Immature natural killer cell (primary cell): Measurements from ENCODE around the gene COL12A1. TPM values are rescaled to one million over a fixed set of nuclear protein-coding genes. Genes with fewer than 3 reads are reported as not detected.

Experiments
- DNase-seq, 3 donors: peaks; one replicate each; pipeline ENCODE4 v3.0.0; 2022; ENCODE audit warnings: mixed read lengths in 1 of 3
- H3K27ac Mint-ChIP-seq, 6 donors: one replicate each; pipeline ENCODE4 v1.8.0; 2020; ENCODE audit warnings: mixed read lengths in 6 of 6, mild to moderate bottlenecking in 5 of 6, inconsistent platforms in 4 of 6, moderate library complexity in 3 of 6
- H3K27me3 Mint-ChIP-seq, 3 donors: one replicate each; pipeline ENCODE4 v1.8.0; 2020 to 2021; ENCODE audit warnings: low read depth in 3 of 3, mild to moderate bottlenecking in 3 of 3, mixed read lengths in 3 of 3, moderate library complexity in 3 of 3, inconsistent platforms in 1 of 3
- H3K36me3 Mint-ChIP-seq, 3 donors: one replicate each; pipeline ENCODE4 v1.8.0; 2020; ENCODE audit warnings: mixed read lengths in 3 of 3, inconsistent platforms in 2 of 3, mild to moderate bottlenecking in 2 of 3
- H3K4me1 Mint-ChIP-seq, 2 donors: one replicate each; pipeline ENCODE4 v1.8.0; 2020; ENCODE audit warnings: inconsistent platforms in 2 of 2, mild to moderate bottlenecking in 2 of 2, mixed read lengths in 2 of 2, moderate library complexity in 1 of 2
- H3K4me3 Mint-ChIP-seq, 5 donors: one replicate each; pipeline ENCODE4 v1.8.0; 2020; ENCODE audit warnings: mild to moderate bottlenecking in 5 of 5, mixed read lengths in 5 of 5, inconsistent platforms in 3 of 5, moderate library complexity in 3 of 5
- H3K9me3 Mint-ChIP-seq, 6 donors: one replicate each; pipeline ENCODE4 v1.8.0; 2020; ENCODE audit warnings: mild to moderate bottlenecking in 6 of 6, mixed read lengths in 6 of 6, inconsistent platforms in 4 of 6, moderate library complexity in 3 of 6
- polyA plus RNA-seq, 3 donors: library from polyadenylated mRNA; unstranded; fragments of 300-500 nt; fragmentation: Illumina TruSeq; gene quantifications; one replicate each; pipeline ENCODE4 v1.2.3, GENCODE V29; 2021

Gene COL12A1
- not detected for polyA plus RNA-seq

DNA sequence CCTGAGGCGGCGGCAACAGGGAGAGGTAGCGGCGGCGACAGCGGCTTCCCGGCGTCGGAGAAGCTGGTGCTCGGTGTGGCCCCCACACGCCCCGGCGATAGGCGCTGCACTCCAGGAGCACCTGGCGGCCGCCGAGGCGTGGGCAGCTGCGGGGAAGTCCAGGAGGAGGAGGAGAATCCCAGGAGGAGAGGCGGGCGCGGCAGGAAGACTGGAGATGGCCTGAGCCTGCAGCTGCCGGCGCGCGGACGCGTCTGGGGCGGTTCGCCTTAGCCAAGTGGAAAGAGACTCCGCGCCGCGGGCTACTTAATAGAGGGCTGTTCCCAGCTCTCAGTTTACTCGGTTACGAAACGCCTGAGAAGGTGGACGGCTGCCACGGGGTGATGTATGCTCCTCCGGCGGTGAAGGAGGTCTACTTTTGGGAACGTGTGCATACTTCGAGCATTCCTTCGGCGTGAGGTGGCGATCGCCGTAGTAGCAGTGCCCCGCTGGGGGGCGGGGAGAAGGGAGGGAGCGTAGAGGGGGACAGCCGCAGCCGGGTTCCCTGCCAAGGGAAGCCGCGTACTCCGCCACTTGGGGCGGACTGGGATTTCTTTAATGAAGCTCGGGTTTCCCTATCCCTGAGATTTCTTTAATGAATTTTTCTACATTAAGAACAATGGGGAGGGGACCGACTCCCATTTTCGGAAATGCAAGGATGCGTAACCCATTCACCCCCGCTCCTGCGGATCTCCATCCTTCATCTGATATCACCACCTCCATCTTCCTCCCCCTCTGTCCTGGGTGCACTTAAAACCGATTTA is at the start of gene COL12A1:
Gene COL12A1, minus strand, starts transcription at position 278 of the 800 bp plus-strand sequence. CDS start 3,261 bp downstream, outside the sequence.
- Mint-ChIP-seq H3K27ac (no peak within 1 kb of the TSS), H3K9me3 (peaks cover 0 to 3% (median 0%) of the 10 kb centered on the region in 6 donors), H3K4me3 (peak within 1 kb of the TSS; percentile 18 to 72 (median 67)), H3K4me1 (peaks cover 42 to 46% of the 10 kb centered on the region in 2 donors), H3K36me3 (no peaks in the 10 kb centered on the region), H3K27me3 (peaks cover 43 to 53% (median 46%) of the 10 kb centered on the region in 3 donors)
- no peak for DNase-seq

DNA sequence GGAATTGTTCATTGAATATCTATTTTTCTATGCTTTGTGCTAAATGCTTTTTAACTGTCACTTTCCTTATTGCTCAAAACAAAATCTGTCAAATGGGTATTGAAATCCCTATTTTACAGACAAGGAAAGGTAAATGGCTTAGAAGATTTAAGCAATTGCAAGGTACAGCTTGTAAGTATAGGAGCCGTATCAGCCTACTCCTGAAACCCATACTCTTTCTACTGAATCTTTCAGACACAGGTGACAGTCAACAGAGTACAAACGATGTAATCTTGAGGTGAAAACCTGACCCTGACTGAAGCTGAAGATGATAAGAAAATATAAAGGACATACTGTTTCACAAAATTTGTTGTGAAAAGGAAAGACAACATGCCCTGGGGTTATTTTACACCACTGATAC is 44.7 kb upstream of the COL12A1 start:
- H3K4me3 Mint-ChIP-seq, result no peak overlapping the region

DNA sequence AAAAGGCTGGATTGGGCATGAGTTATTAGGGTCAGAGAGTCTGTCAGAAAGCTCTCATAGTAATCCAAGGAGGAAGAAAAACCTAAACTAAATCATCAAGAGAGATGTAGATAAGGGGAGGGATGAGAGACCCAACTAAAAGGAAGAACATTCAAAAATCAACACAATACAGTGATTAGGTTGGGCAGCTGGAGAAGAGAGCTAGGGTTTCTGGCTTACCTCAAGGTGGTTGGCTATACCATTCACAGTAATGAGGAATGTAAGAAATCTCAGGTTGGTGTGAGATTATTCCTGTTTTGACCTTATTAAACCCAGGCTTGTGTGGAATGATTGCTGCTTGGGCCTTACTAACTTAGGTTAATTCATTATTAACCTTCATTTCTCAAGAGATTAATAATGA is 44.0 kb upstream of the COL12A1 start:
- DNase-seq, result no peak
- H3K4me1 Mint-ChIP-seq, result peaks cover 1 to 2% of the 10 kb centered on the region in 2 donors
- H3K27ac Mint-ChIP-seq, result no peak overlapping the region
- peaks cover 2 to 9% (median 7%) of the 10 kb centered on the region in 3 donors for H3K27me3 Mint-ChIP-seq
- peaks cover 3 to 7% (median 5%) of the 10 kb centered on the region in 3 donors for H3K36me3 Mint-ChIP-seq
- no peak overlapping the region for H3K4me3 Mint-ChIP-seq
- H3K9me3 Mint-ChIP-seq, result no peaks in the 10 kb centered on the region

More for the DNA sequence above, 44.7 kb upstream of the COL12A1 start:
- peaks cover 0 to under 1% of the 10 kb centered on the region in 2 donors for H3K4me1 Mint-ChIP-seq
- no peaks in the 10 kb centered on the region for H3K9me3 Mint-ChIP-seq
- H3K27me3 Mint-ChIP-seq, result peaks cover 2 to 9% (median 6%) of the 10 kb centered on the region in 3 donors
- H3K27ac Mint-ChIP-seq, result no peak overlapping the region
- peaks cover 3 to 8% (median 8%) of the 10 kb centered on the region in 3 donors for H3K36me3 Mint-ChIP-seq
- DNase-seq, result no peak

DNA sequence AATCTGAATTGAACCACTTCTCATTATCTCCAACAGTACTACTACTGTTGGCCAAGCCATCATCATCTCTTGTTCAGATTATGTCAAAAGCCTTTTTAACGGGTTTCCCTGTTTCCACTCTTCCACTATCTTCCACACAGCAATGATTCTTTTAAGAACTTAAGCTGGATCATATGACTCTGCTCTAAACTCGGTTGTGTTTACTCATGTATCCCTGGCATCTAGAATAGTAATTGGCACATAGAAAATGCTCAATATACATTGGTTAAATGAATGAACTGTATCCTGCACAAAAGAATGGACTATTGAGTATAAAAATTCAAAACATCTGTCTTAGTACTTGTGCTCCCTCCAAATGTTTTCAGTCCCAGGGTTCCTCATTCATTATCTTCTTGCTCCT is 40.5 kb upstream of the COL12A1 start:
- H3K4me3 Mint-ChIP-seq, result peak overlapping the region in 2 of 5 donors; percentile 34 to 52
- no peak for DNase-seq
- peak overlapping the region in 1 of 6 donors; percentile 45 for H3K27ac Mint-ChIP-seq
- H3K36me3 Mint-ChIP-seq, result peaks cover 0 to 5% (median 3%) of the 10 kb centered on the region in 3 donors
- no peaks in the 10 kb centered on the region for H3K9me3 Mint-ChIP-seq
- peaks cover 21 to 23% of the 10 kb centered on the region in 2 donors for H3K4me1 Mint-ChIP-seq
- peaks cover 4 to 15% (median 9%) of the 10 kb centered on the region in 3 donors for H3K27me3 Mint-ChIP-seq

DNA sequence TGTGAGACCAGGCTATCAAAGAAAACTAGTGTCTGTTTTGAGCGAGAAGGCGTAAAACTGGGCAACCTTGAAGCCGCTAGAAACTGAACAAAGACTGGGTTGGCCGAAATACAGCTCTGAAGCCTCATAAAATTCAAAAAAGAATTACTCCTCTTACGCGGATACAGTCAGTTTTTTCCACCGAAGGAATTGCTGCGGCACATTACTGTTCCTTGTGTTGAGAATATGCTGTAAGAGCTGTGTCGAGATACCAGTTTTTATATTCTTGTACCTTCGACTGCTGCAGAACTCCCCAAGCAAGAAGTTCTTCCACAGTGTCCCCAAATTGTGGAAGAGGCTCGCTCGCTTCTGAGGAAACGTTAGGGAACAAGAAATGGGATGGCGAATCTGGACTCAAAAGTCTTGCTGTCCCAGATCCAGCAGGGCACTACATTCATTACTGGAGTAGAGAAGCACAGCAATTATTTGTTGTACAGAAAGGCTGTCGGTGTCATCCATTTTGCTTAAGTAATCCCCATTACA is 38.3 kb upstream of the COL12A1 start:
- peaks cover 3 to 15% (median 3%) of the 10 kb centered on the region in 3 donors for H3K36me3 Mint-ChIP-seq
- H3K27me3 Mint-ChIP-seq, result peaks cover 4 to 15% (median 9%) of the 10 kb centered on the region in 3 donors
- no peak for DNase-seq
- no peaks in the 10 kb centered on the region for H3K9me3 Mint-ChIP-seq
- peak overlapping the region; percentile 96 to 100 (median 99) for H3K4me3 Mint-ChIP-seq
- H3K27ac Mint-ChIP-seq, result peak overlapping the region; percentile 93 to 99 (median 98)
- H3K4me1 Mint-ChIP-seq, result peaks cover 28 to 32% of the 10 kb centered on the region in 2 donors

DNA sequence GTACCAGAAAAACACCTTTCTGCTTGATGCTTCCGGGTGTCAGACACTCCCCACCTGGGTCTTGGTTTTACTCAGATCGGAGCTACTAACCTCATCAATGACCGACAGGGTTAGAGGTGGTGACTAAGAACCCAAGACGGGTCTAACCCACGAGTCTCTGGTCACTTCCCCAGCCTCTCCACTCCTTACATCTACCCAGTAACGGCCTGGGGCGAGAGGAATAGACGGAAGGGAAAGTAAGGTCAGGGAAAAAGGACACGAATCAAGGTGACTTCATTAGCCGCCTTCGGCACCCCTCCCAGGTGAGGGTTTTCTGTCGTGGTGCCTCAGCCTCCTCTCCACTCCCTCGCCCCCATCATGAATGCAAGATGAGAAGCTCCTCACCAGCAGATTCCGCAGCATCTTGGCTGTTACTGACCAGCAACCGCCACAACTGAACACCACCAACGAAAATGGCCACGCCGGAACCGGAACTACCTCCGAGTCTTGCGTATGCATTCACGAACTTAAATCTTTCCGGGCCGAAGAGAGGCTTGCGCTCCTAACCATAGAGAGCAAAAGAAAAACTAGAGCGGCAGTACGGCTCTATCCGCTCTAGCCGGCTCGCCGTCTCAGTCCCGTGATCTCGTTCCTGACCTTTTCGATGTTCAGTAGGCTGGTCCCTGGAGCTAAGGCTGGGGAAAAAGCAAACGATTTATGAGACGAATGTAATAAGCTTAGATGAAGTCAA is 37.6 kb upstream of the COL12A1 start, which contains the start of gene COX7A2:
Gene COX7A2, minus strand, starts transcription at position 469 of the 730 bp plus-strand sequence. Its CDS starts 67 bp downstream, at position 402.
- peaks cover 4 to 15% (median 9%) of the 10 kb centered on the region in 3 donors for H3K27me3 Mint-ChIP-seq
- H3K4me3 Mint-ChIP-seq, result peak within 1 kb of the TSS; percentile 96 to 100 (median 99)
- H3K27ac Mint-ChIP-seq, result peak within 1 kb of the TSS; percentile 93 to 99 (median 98)
- peaks cover 28 to 32% of the 10 kb centered on the region in 2 donors for H3K4me1 Mint-ChIP-seq
- peaks cover 3 to 20% (median 3%) of the 10 kb centered on the region in 3 donors for H3K36me3 Mint-ChIP-seq
- DNase-seq, result peak; percentile 84 to 89 (median 86)
- H3K9me3 Mint-ChIP-seq, result no peaks in the 10 kb centered on the region

DNA sequence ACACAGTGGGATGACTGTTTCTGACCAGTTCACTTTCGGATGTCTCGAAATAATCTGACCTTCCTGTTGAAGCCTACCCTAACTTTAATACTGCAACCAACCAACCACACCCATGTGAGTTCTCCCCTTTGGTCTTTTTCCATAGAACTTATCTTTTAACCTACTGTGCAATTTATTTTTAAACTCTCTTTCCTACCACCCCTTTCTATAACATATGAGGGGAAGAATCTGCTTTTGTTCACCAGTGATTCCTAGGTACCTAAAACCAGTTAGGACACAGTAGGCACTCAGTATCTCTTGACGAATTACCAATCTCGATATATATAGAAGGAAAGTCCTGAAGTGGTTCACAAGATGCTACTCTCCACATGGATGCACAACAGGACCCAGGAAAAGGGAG is 30.8 kb upstream of the COL12A1 start:
- H3K27ac Mint-ChIP-seq, result peak overlapping the region in 1 of 6 donors; percentile 23
- H3K27me3 Mint-ChIP-seq, result no peaks in the 10 kb centered on the region
- H3K4me3 Mint-ChIP-seq, result no peak overlapping the region
- H3K4me1 Mint-ChIP-seq, result peaks cover 9 to 15% of the 10 kb centered on the region in 2 donors
- no peak for DNase-seq
- H3K36me3 Mint-ChIP-seq, result peaks cover 3 to 23% (median 8%) of the 10 kb centered on the region in 3 donors
- H3K9me3 Mint-ChIP-seq, result no peaks in the 10 kb centered on the region

DNA sequence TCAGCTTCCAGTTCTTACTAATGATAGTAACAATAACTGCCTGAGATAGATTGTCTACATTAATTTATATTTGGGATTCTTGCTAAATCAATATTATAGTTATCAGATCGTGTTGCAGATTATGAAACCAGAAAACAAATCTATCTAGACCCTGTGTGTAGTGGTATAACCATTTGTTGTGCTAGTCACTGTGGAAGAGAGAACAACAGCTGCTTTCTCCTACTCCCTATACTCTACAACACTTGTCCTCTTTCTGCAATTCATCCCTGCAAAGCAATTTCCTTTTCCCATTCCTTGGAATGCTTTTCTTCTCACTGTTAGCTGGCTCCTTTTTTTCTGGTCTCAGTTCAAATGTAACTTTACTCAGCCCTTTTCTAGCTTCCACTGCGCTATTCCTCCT is 29.4 kb upstream of the COL12A1 start:
- Mint-ChIP-seq H3K9me3 (no peaks in the 10 kb centered on the region), H3K4me1 (peaks cover 1 to 4% of the 10 kb centered on the region in 2 donors), H3K4me3 (no peak overlapping the region), H3K27ac (peak overlapping the region in 1 of 6 donors; percentile 82), H3K27me3 (no peaks in the 10 kb centered on the region), H3K36me3 (peaks cover 3 to 23% (median 8%) of the 10 kb centered on the region in 3 donors)
- DNase-seq, result no peak

DNA sequence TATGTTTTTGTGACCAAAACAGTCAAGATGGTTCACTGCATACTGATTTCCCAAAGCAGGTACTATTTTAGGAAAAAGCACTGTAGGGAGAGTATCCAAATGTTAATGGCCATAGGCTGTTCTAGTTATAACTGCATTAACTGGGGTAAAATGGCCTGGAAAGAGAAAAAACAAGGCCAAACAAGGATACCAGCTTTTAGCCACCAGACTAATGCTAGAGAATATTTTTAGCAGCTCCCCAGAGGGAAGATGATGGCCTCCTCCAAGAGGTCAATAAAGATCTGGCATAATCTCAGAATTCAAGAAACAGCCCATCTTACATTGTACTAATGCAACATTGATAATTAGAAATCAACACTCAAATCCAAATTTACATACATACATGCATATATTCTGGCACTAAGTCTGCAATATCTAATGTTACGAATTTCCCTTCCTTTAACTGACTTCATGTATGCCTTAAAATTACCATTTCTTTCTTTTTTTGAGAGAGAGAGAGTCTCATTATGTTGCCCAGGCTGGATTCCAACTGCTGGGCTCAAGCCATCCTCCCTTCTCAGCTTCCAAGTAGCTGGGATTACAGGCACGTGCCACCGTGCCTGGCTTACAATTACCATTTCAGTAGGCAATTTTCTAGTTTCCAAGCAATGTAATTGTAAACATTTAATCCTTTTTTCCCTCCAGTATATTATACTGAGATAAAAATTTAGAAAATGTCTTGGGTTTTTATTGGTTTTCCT is 28.4 kb upstream of the COL12A1 start:
- H3K4me1 Mint-ChIP-seq, result peaks cover 0 to 4% of the 10 kb centered on the region in 2 donors

DNA sequence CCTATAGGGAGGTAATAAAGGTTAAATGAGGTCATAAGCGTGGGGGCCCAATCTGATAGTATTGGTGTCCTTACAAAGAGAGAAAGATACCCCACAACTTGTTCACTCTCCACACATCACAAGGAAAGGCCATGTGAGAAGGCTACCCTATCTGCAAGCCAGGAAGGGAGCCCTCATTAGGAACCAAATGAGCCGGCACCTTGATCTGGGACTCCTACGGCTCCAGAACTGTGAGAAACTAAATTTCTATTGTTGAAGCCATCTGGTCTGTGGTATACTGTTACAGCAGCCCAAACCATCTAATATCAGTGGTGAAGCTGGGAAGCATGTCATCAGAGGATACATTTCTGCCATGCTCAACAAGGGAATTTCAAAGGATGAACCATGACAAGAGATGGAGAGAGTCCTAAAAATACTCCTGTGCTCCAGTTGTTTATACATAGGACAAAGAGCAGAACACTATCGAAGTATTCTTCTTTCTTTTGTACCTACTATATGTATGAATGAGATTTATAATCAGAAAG is 27.3 kb upstream of the COL12A1 start:
- Mint-ChIP-seq H3K4me3 (no peak overlapping the region), H3K27me3 (peaks cover 0 to 3% (median 0%) of the 10 kb centered on the region in 3 donors), H3K4me1 (peaks cover 0 to 4% of the 10 kb centered on the region in 2 donors), H3K27ac (no peak overlapping the region), H3K9me3 (no peaks in the 10 kb centered on the region), H3K36me3 (peaks cover 3 to 7% (median 5%) of the 10 kb centered on the region in 3 donors)
- no peak for DNase-seq

More for the DNA sequence above, 28.4 kb upstream of the COL12A1 start:
- DNase-seq, result no peak
- no peak overlapping the region for H3K27ac Mint-ChIP-seq
- H3K27me3 Mint-ChIP-seq, result no peaks in the 10 kb centered on the region
- no peaks in the 10 kb centered on the region for H3K9me3 Mint-ChIP-seq
- peaks cover 3 to 15% (median 7%) of the 10 kb centered on the region in 3 donors for H3K36me3 Mint-ChIP-seq
- H3K4me3 Mint-ChIP-seq, result no peak overlapping the region

DNA sequence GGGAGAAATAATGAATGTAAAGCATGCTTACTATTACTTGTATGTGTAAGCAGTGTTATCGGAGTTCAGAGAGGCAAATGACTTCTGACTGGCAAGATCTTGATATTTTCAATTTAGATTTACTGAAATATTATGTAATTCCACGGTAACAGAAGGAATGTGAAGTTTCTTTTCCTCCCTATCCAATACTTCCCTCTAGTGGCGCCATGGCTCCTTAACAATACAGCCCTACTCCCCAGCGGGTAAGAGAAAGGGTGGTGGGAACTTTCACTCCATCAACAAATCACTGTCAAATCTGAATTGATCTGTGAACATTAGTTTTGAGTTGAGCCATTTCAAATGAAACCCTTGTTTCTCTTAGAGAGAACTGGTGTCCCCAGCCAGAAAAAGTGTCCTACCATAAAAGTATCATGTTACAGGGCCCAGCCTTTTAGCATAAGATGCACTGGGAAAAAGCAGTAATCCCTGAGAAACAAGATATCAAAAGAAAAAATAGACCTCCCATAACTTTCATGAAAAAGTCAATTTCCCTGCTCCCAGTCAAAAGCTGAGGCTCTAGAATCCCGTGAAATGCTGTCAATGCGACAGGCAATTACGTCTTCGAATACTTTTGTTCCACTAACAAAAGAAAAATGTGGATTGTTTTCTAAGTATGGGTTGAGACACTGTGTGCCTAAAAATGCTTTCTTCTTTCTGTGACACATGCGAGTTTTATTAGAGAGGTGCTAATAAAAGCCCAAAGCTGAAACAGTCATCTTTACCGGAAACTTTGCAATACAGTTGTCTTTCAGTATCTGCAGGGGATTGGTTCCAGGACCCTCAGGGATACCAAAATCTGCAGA is 24.9 kb upstream of the COL12A1 start:
- no peak overlapping the region for H3K4me3 Mint-ChIP-seq
- no peak for DNase-seq
- no peaks in the 10 kb centered on the region for H3K9me3 Mint-ChIP-seq
- no peak overlapping the region for H3K27ac Mint-ChIP-seq
- H3K27me3 Mint-ChIP-seq, result peaks cover 1 to 7% (median 3%) of the 10 kb centered on the region in 3 donors
- H3K4me1 Mint-ChIP-seq, result no peaks in the 10 kb centered on the region
- no peaks in the 10 kb centered on the region for H3K36me3 Mint-ChIP-seq

DNA sequence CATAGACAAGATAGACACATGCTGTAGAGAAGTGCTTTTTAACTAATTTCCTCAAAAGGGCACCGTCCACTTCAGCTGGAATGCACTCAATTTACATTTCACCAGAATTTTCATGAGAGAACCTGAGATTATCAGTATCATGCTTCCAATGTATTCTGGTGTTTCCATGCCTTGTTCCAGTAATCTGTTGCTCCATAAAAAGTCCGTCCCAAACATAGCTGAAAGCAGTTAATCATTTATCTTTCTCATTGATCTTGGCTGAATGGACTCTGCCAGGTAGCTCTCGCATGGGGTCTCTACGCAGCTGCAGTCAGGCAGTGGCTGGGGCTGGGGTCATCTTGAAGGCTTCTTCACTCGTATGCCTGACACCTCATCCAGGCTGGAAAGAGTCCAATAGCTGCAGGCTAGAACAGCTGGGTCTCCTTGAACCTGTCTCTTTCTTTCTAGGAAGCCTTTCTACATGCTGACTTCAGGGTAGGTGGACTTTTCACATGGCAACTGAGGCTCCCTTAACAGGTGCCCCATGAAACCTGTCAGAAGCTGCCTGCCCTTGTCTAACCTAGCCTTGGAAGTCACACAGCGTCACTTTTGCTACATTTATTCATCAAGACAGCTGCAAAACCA is 18.6 kb upstream of the COL12A1 start:
- H3K9me3 Mint-ChIP-seq, result no peaks in the 10 kb centered on the region
- no peaks in the 10 kb centered on the region for H3K36me3 Mint-ChIP-seq
- peaks cover 3 to 19% (median 4%) of the 10 kb centered on the region in 3 donors for H3K27me3 Mint-ChIP-seq

More for the DNA sequence above, 18.6 kb upstream of the COL12A1 start:
- no peak for DNase-seq
- H3K27ac Mint-ChIP-seq, result no peak overlapping the region
- H3K4me3 Mint-ChIP-seq, result no peak overlapping the region
- H3K4me1 Mint-ChIP-seq, result no peaks in the 10 kb centered on the region
